Endothelial cell of umbilical vein (primary cell): ENCODE measurements around the gene ERGIC1.

Source experiments
- EZH2 ChIP-seq: IDR thresholded peaks from 2 replicates; pipeline ENCODE4 v1.6.1; 2012; ENCODE audit warnings: borderline replicate concordance, low read depth, mild to moderate bottlenecking, moderate library complexity, low read length, inconsistent platforms; ENCODE audit not compliant: severe bottlenecking
- FOS ChIP-seq: IDR thresholded peaks from 2 replicates; pipeline ENCODE4 v1.6.1; 2011; ENCODE audit warnings: mild to moderate bottlenecking, low read length, moderate library complexity, borderline replicate concordance; ENCODE audit not compliant: insufficient read depth
- GATA2 ChIP-seq: IDR thresholded peaks from 2 replicates; pipeline ENCODE4 v1.7.0; 2011; ENCODE audit warnings: low read depth, mild to moderate bottlenecking, moderate library complexity, mixed read lengths, low read length; ENCODE audit not compliant: insufficient read length, insufficient read depth
- JUN ChIP-seq: IDR thresholded peaks from 2 replicates; pipeline ENCODE4 v1.6.1; 2011; ENCODE audit warnings: borderline replicate concordance, low read depth; ENCODE audit not compliant: insufficient read length, insufficient read depth
- MYC ChIP-seq: IDR thresholded peaks from one replicate; pipeline ENCODE4 v1.6.1; 2011; ENCODE audit warnings: mild to moderate bottlenecking, low read depth, low read length
- POLR2A ChIP-seq: IDR thresholded peaks from 2 replicates; pipeline ENCODE4 v1.6.1; 2012; ENCODE audit warnings: low read depth, mild to moderate bottlenecking, control low read depth, low read length
- POLR2AphosphoS5 ChIP-seq: IDR thresholded peaks from 2 replicates; pipeline ENCODE4 v1.6.1; 2012; ENCODE audit warnings: low read depth, mild to moderate bottlenecking, control low read depth, low read length, moderate library complexity; ENCODE audit not compliant: insufficient read depth
- TF ChIP-seq, protein P1 (sequence below), 2 donors: IDR thresholded peaks; 1 replicate in 1 of 2; 2 replicates in 1 of 2; pipeline ENCODE4 v1.5.1; 2011; ENCODE audit warnings: low read length in 2 of 2, mild to moderate bottlenecking in 2 of 2, moderate library complexity in 2 of 2, control low read depth in 1 of 2, inconsistent platforms in 1 of 2, low read depth in 1 of 2; ENCODE audit not compliant: insufficient read depth in 1 of 2; ENCODE audit errors: extremely low read depth in 1 of 2
- TF ChIP-seq, protein P2 (sequence below): IDR thresholded peaks from 2 replicates; pipeline ENCODE4 v1.6.1; 2011; ENCODE audit not compliant: insufficient read depth, insufficient read length

DNA sequence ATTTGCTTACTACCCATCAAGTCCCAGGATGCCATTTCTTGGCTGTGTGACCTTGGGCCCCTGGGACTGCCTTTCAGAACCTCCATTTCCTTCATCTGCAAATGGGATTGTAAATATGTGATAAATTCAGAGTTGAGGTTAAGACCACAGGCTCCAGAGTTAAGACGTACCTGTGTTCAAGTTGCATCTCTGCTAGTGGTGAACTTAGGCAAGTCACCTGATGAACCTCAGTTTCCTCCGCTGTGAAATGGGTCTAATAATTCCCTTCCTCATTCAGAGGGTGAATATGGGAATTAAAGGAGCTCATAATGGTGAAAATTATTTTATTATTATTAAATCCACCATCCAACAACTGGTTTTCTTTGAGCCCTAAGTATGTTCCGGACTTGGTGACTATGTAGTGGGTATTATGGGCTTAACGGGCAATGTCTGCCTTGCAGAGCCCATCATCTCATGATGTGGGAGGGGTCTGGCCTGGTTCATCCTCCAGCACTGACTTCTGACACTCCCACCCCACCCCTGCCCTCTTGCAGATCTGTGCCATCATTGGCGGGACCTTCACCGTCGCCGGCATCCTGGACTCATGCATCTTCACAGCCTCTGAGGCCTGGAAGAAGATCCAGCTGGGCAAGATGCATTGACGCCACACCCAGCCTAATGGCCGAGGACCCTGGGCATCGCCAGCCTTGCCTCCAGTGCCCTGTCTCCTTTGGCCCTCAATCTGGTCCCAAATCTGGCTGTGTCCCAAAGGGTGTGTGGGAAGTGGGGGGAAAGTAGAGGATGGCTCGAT lies 116.3 kb downstream of the ERGIC1 start:
- TF ChIP-seq, protein P1, sequence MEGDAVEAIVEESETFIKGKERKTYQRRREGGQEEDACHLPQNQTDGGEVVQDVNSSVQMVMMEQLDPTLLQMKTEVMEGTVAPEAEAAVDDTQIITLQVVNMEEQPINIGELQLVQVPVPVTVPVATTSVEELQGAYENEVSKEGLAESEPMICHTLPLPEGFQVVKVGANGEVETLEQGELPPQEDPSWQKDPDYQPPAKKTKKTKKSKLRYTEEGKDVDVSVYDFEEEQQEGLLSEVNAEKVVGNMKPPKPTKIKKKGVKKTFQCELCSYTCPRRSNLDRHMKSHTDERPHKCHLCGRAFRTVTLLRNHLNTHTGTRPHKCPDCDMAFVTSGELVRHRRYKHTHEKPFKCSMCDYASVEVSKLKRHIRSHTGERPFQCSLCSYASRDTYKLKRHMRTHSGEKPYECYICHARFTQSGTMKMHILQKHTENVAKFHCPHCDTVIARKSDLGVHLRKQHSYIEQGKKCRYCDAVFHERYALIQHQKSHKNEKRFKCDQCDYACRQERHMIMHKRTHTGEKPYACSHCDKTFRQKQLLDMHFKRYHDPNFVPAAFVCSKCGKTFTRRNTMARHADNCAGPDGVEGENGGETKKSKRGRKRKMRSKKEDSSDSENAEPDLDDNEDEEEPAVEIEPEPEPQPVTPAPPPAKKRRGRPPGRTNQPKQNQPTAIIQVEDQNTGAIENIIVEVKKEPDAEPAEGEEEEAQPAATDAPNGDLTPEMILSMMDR (IDR thresholded peaks at IDR 0.05; ENCODE audit: extremely low read depth in 1 of 2, insufficient read depth in 1 of 2, low read depth in 1 of 2, low read length in 2 of 2) = no peak
- TF ChIP-seq EZH2 (no peak), POLR2A (no peak), POLR2AphosphoS5 (no peak), JUN (no peak), FOS (no peak), GATA2 (no peak), MYC (no peak)
- TF ChIP-seq, protein P2, sequence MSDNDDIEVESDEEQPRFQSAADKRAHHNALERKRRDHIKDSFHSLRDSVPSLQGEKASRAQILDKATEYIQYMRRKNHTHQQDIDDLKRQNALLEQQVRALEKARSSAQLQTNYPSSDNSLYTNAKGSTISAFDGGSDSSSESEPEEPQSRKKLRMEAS = no peak
